H1 (cell line): ENCODE data around the gene F8A2. TPM values are rescaled to one million over a fixed set of nuclear protein-coding genes. Genes with fewer than 3 reads are reported as not detected.
"Not testable (repeated sequence)": the region's sequence is repeated elsewhere in the genome, so short reads cannot be mapped to it uniquely, and the experiment has no call there.

Experiments
- CTCF ChIA-PET: fragments of 300-600 bp; sonication (Branson Sonifier 250); formaldehyde crosslinking; loops from one replicate; lab custom pipeline; 2021; ENCODE audit not compliant: partially characterized antibody; lab: Charles Lee
- POLR2A ChIA-PET: fragments of 300-600 bp; sonication (Branson Sonifier 250); formaldehyde crosslinking; loops from one replicate; lab custom pipeline; 2021; ENCODE audit warnings: inconsistent platforms; ENCODE audit not compliant: partially characterized antibody; lab: Charles Lee
- DNase-seq, 2 experiments: peaks; one replicate each; pipeline versions ENCODE4 v3.0.0 to v3.0.0-alpha.2; 2010 to 2022; ENCODE audit warnings: low spot score in 2 of 2, low read depth in 1 of 2, mixed read lengths in 1 of 2
- FAIRE-seq: peaks from 2 replicates; lab custom pipeline; 2011; peaks lifted over from hg19 to GRCh38; lab: Jason Lieb, UNC
- H2AFZ ChIP-seq: 2 replicates; pipeline ENCODE4 v1.8.1; 2012; ENCODE audit warnings: low read length, inconsistent platforms
- H2AK5ac ChIP-seq: 2 replicates; pipeline ENCODE4 v1.6.1; 2013; ENCODE audit warnings: low read depth, low read length
- H2BK120ac ChIP-seq: replicated peaks from 2 replicates; pipeline ENCODE3; 2013; ENCODE audit warnings: low read depth, low read length, inconsistent platforms
- H2BK12ac ChIP-seq: 2 replicates; pipeline ENCODE4 v1.6.1; 2013; ENCODE audit warnings: low read depth, low read length
- H2BK15ac ChIP-seq: 2 replicates; pipeline ENCODE4 v1.6.1; 2013; ENCODE audit warnings: low read length
- H2BK20ac ChIP-seq: 2 replicates; pipeline ENCODE4 v1.6.1; 2013; ENCODE audit warnings: low read length
- H2BK5ac ChIP-seq: 2 replicates; pipeline ENCODE4 v1.6.1; 2013; ENCODE audit warnings: low read depth, low read length
- H3K14ac ChIP-seq: 2 replicates; pipeline ENCODE4 v1.6.1; 2013; ENCODE audit warnings: inconsistent platforms; ENCODE audit not compliant: insufficient read length
- H3K18ac ChIP-seq: 2 replicates; pipeline ENCODE4 v1.6.1; 2013; ENCODE audit warnings: low read length; ENCODE audit errors: extremely low read depth
- H3K23ac ChIP-seq: 2 replicates; pipeline ENCODE4 v1.6.1; 2013; ENCODE audit warnings: inconsistent platforms; ENCODE audit not compliant: insufficient read length
- H3K23me2 ChIP-seq: 2 replicates; pipeline ENCODE4 v1.6.1; 2013; ENCODE audit warnings: low read depth, low read length
- H3K27ac ChIP-seq: 2 replicates; pipeline ENCODE4 v1.6.1; 2011; ENCODE audit warnings: low read depth, low read length, inconsistent platforms
- H3K27me3 ChIP-seq, 4 experiments: replicated peaks in 1 of 4; 1 replicate in 1 of 4; 2 replicates in 3 of 4; pipeline versions ENCODE4 v1.6.1 to v1.8.1; 2011 to 2013; ENCODE audit warnings: low read length in 3 of 4, mild to moderate bottlenecking in 3 of 4, inconsistent platforms in 2 of 4, mixed read lengths in 2 of 4, moderate library complexity in 1 of 4; ENCODE audit not compliant: control insufficient read depth in 3 of 4, insufficient read depth in 3 of 4; ENCODE audit errors: extremely low read depth in 1 of 4
- H3K36me3 ChIP-seq, 4 experiments: 2 replicates each; pipeline versions ENCODE4 v1.6.1 to v1.8.1; 2011 to 2013; ENCODE audit warnings: mild to moderate bottlenecking in 4 of 4, low read length in 3 of 4, moderate library complexity in 2 of 4, control low read depth in 1 of 4, inconsistent platforms in 1 of 4; ENCODE audit not compliant: insufficient read depth in 4 of 4, control insufficient read depth in 2 of 4
- H3K4ac ChIP-seq: replicated peaks from 2 replicates; pipeline ENCODE3; 2013; ENCODE audit warnings: low read length, low read depth, mixed read lengths, inconsistent platforms; ENCODE audit not compliant: insufficient read length
- H3K4me1 ChIP-seq, 4 experiments: replicated peaks in 1 of 4; 1 replicate in 1 of 4; 2 replicates in 3 of 4; pipeline versions ENCODE4 v1.6.1 to v1.8.1; 2011 to 2013; ENCODE audit warnings: low read length in 3 of 4, inconsistent platforms in 2 of 4, mixed read lengths in 1 of 4; ENCODE audit not compliant: insufficient read depth in 4 of 4, control insufficient read depth in 3 of 4
- H3K4me2 ChIP-seq, 2 experiments: 2 replicates each; pipeline versions ENCODE4 v1.6.1 to v1.8.1; 2011 to 2013; ENCODE audit warnings: low read depth in 2 of 2, low read length in 2 of 2, control low read depth in 1 of 2, inconsistent platforms in 1 of 2, mild to moderate bottlenecking in 1 of 2; ENCODE audit not compliant: insufficient read depth in 1 of 2
- H3K4me3 ChIP-seq, 4 experiments: fragments of 200-600, 300-600 bp in 1 of 4; sonication (generic), shearing (Covaris generic), sonication (Bioruptor Twin) in 1 of 4; 2 replicates each; pipeline versions ENCODE4 v1.5.1 to v1.8.1; 2011 to 2016; ENCODE audit warnings: low read length in 4 of 4, low read depth in 3 of 4, control low read depth in 2 of 4, inconsistent platforms in 2 of 4, mild to moderate bottlenecking in 2 of 4, mixed read lengths in 1 of 4, moderate library complexity in 1 of 4; ENCODE audit not compliant: insufficient read depth in 2 of 4; ENCODE audit errors: extremely low read depth in 1 of 4
- H3K56ac ChIP-seq: replicated peaks from 2 replicates; pipeline ENCODE3; 2013; ENCODE audit warnings: low read depth, mild to moderate bottlenecking, mixed read lengths, low read length, inconsistent platforms; ENCODE audit not compliant: insufficient read length
- H3K79me1 ChIP-seq: 2 replicates; pipeline ENCODE4 v1.6.1; 2013; ENCODE audit warnings: low read depth, low read length, control low read depth
- H3K79me2 ChIP-seq, 2 experiments: 2 replicates each; pipeline versions ENCODE4 v1.6.1 to v1.8.1; 2012 to 2013; ENCODE audit warnings: low read length in 2 of 2, mild to moderate bottlenecking in 2 of 2, inconsistent platforms in 1 of 2; ENCODE audit not compliant: insufficient read depth in 2 of 2, control insufficient read depth in 1 of 2
- H3K9ac ChIP-seq, 4 experiments: replicated peaks in 1 of 4; 1 replicate in 1 of 4; 2 replicates in 3 of 4; pipeline versions ENCODE4 v1.6.1 to v1.8.1; 2011 to 2013; ENCODE audit warnings: low read depth in 3 of 4, low read length in 3 of 4, control low read depth in 2 of 4, mild to moderate bottlenecking in 2 of 4, moderate library complexity in 2 of 4, inconsistent platforms in 1 of 4; ENCODE audit errors: extremely low read depth in 1 of 4
- H3K9me3 ChIP-seq, 2 experiments: 2 replicates each; pipeline versions ENCODE4 v1.6.1 to v1.8.1; 2012 to 2013; ENCODE audit warnings: mild to moderate bottlenecking in 2 of 2, moderate library complexity in 2 of 2, control low read depth in 1 of 2, inconsistent platforms in 1 of 2, low read depth in 1 of 2, low read length in 1 of 2, mixed read lengths in 1 of 2; ENCODE audit not compliant: insufficient read depth in 2 of 2
- H4K20me1 ChIP-seq, 2 experiments: replicated peaks in 1 of 2; 2 replicates each; pipeline versions ENCODE3 to v1.8.1; 2011 to 2013; ENCODE audit warnings: inconsistent platforms in 2 of 2, low read length in 2 of 2, mild to moderate bottlenecking in 1 of 2; ENCODE audit not compliant: insufficient read depth in 2 of 2, control insufficient read depth in 1 of 2
- H4K5ac ChIP-seq: 2 replicates; pipeline ENCODE4 v1.6.1; 2013; ENCODE audit warnings: low read length, low read depth, mixed read lengths, inconsistent platforms; ENCODE audit not compliant: insufficient read length
- H4K8ac ChIP-seq: 2 replicates; pipeline ENCODE4 v1.8.0; 2013; ENCODE audit warnings: mild to moderate bottlenecking, moderate library complexity, low read length, inconsistent platforms; ENCODE audit not compliant: insufficient read depth; ENCODE audit errors: extremely low read depth
- H4K91ac ChIP-seq: replicated peaks from 2 replicates; pipeline ENCODE3; 2013; ENCODE audit warnings: low read length, mixed read lengths, inconsistent platforms; ENCODE audit not compliant: insufficient read length
- CBX8 ChIP-seq: fragments of 300-800, 300-1000 bp; sonication (generic); IDR thresholded peaks from 2 replicates; pipeline ENCODE4 v1.7.1; 2016; ENCODE audit warnings: low read depth, low read length, borderline replicate concordance
- CEBPB ChIP-seq: IDR thresholded peaks from 2 replicates; pipeline ENCODE4 v1.6.1; 2012; ENCODE audit warnings: low read depth, low read length
- SIX5 ChIP-seq: IDR thresholded peaks from 2 replicates; pipeline ENCODE4 v1.6.1; 2011; ENCODE audit warnings: mild to moderate bottlenecking, low read depth, low read length
- TAF1 ChIP-seq: IDR thresholded peaks from 2 replicates; pipeline ENCODE4 v1.6.1; 2011; ENCODE audit warnings: mild to moderate bottlenecking, low read depth, low read length
- WGBS, 2 experiments: shearing (Covaris generic) in 1 of 2; methylation state at CpG; one replicate each; pipeline versions ENCODE4 v1.1.6 to v1.1.7; 2013 to 2015; ENCODE audit warnings: low lambda C conversion rate in 2 of 2, mixed read lengths in 2 of 2, inconsistent platforms in 1 of 2, low coverage in 1 of 2, missing lambda C conversion rate in 1 of 2; ENCODE audit not compliant: insufficient replicate concordance in 2 of 2, insufficient coverage in 1 of 2, insufficient read length in 1 of 2; ENCODE audit errors: extremely low coverage in 1 of 2, missing lambda C conversion rate in 1 of 2; 5-methylcytosine and 5-hydroxymethylcytosine counted together
- polyA plus RNA-seq, 7 experiments: library from polyadenylated mRNA; depleted of rRNA in 3 of 7; stranded (reverse) in 5 of 7; unstranded in 2 of 7; fragments of >200 nt in 5 of 7; fragments of 200-250 nt in 2 of 7; gene quantifications; 1 replicate in 5 of 7; 2 replicates in 1 of 7; 4 replicates in 1 of 7; pipeline versions ENCODE4 v1.2.1 to v1.2.3, GENCODE V29; 2011 to 2013; ENCODE audit warnings: missing spikeins in 2 of 7, mixed read lengths in 2 of 7
- total RNA-seq: library from RNA; stranded (reverse); fragmentation: NEBNext Ultra II Directional; extraction: Animal tissue kit (Norgen Biotek cat#: 25700); gene quantifications from 2 replicates; pipeline ENCODE4 v1.2.1, GENCODE V29; 2021
- TF ChIP-seq, protein P1 (sequence below): IDR thresholded peaks from 2 replicates; pipeline ENCODE4 v1.6.1; 2011; ENCODE audit warnings: low read length, improper control_type of control experiment

F8A2 gene
- total and polyA plus RNA-seq, 2 of the 8 experiments (the other 6 are each of a cell fraction or from before 2014, with no cell fraction given) = not detected

DNA sequence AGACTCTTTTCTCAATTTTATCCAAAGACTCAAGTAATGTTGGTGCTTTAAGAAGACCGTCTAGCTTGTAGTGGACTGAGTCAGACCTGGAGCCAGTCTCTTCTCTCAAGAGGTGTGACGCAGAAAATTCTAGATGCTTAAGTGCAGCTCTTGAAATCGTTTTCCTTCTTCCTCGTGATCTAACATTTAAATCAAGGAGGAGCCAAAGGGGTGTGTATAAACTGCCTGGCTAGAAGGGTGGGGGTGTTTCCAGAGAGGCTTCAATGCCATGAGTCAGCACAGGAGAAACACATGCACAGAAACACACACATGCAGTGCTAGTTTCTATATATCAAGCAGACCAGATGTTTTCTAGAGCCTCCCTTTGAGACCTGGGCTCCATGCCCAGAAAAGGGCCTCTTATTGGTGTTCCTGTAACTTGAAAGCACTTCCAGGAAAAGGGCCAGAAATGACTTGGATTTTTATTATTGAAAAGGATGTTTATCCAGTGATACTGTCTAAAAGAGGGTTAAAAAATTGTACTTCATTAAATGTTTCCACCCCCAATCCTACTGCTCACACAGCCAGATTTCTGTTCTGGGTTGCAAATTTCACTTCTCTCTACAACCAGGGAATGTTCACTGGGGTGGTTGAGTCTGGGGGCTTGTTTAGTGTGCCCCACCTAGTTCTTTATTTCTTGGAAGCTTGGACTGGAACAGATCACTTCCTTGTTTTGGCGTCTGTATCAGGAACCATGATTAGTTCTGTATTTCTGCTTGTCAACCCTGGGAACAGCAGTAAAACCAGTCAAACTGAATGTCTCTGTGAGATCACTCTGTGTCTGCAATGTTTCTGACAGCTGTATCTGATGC, 47.2 kb upstream of the F8A2 start, which contains the start of gene CLIC2 (continued):
- TF ChIP-seq CBX8 = no peak
- TF ChIP-seq, protein P1, sequence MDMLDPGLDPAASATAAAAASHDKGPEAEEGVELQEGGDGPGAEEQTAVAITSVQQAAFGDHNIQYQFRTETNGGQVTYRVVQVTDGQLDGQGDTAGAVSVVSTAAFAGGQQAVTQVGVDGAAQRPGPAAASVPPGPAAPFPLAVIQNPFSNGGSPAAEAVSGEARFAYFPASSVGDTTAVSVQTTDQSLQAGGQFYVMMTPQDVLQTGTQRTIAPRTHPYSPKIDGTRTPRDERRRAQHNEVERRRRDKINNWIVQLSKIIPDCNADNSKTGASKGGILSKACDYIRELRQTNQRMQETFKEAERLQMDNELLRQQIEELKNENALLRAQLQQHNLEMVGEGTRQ = no peak
- no peak for TF ChIP-seq SIX5
- no peak for TF ChIP-seq TAF1
- TF ChIP-seq CEBPB = no peak
- TF ChIP-seq, all 59 proteins: peak for 0

DNA sequence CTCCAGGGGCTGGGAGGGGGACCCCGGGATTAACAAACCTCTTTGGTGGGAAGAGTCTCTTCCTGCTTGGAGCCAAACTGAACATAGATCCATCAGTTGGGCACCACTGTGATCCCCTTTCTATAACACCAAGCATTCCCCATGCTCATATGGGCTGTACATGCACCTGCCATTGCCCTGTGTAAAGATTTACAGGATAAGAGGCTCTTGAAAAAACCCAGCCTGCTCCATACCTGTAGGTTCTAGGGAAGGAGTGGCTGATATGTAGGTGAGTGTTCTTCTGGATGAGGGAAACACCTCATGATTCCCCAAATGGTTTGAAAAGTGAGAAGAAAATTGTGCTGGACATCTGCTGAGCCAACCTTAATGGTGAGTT, 46.6 kb upstream of the F8A2 start:
- H2AK5ac ChIP-seq, H4K5ac ChIP-seq, H3K4me3 ChIP-seq, H4K20me1 ChIP-seq, H3K18ac ChIP-seq, H3K4me2 ChIP-seq, H3K23me2 ChIP-seq, H2BK120ac ChIP-seq, H2BK12ac ChIP-seq, H3K27ac ChIP-seq, H3K79me1 ChIP-seq, H3K9me3 ChIP-seq, POLR2A ChIA-PET, H3K4me1 ChIP-seq, H2BK20ac ChIP-seq, H4K8ac ChIP-seq, H3K79me2 ChIP-seq, H2AFZ ChIP-seq, DNase-seq, H3K23ac ChIP-seq, H3K14ac ChIP-seq, H2BK15ac ChIP-seq, CTCF ChIA-PET, H4K91ac ChIP-seq, H3K27me3 ChIP-seq, H3K36me3 ChIP-seq, H3K56ac ChIP-seq, H2BK5ac ChIP-seq, FAIRE-seq, H3K9ac ChIP-seq, H3K4ac ChIP-seq: not testable (repeated sequence)
- WGBS, 2 experiments = no CpG with 5 or more reads among the region's 1 CpG
